IPS-NIHi7 (cell line): Measurements from ENCODE around the gene TFB2M.
"Not testable (repeated sequence)": the region's sequence is repeated elsewhere in the genome, so short reads cannot be mapped to it uniquely, and the experiment has no call there.

Experiments used
- DNase-seq: peaks from one replicate; pipeline ENCODE4 v3.0.0; 2012; ENCODE audit warnings: mixed read lengths; ENCODE audit errors: extremely low spot score

TFB2M gene

GRCh38 chr1:246582301-246583055 is 16.4 kb upstream of the TFB2M start:
- DNase-seq, result no peak

GRCh38 chr1:246580497-246581370 is 14.7 kb upstream of the TFB2M start:
- DNase-seq, result no peak

- DNase-seq, result no peak
Measured at GRCh38 chr1:246579818-246580217, 13.8 kb upstream of the TFB2M start.

- no peak for DNase-seq
Measured at GRCh38 chr1:246577720-246578106, 11.7 kb upstream of the TFB2M start.

GRCh38 chr1:246577082-246577719 is 11.1 kb upstream of the TFB2M start:
- no peak for DNase-seq

- no peak for DNase-seq
Measured at GRCh38 chr1:246576709-246577032, 10.6 kb upstream of the TFB2M start.

- no peak for DNase-seq
Measured at GRCh38 chr1:246573491-246573890, 7.4 kb upstream of the TFB2M start.

GRCh38 chr1:246572785-246573184 is 6.7 kb upstream of the TFB2M start:
- no peak for DNase-seq

- no peak for DNase-seq
Measured at GRCh38 chr1:246571953-246572352, 5.9 kb upstream of the TFB2M start.

GRCh38 chr1:246571309-246571708 is 5.2 kb upstream of the TFB2M start:
- DNase-seq, result not testable (repeated sequence)

- no peak for DNase-seq
Measured at GRCh38 chr1:246569248-246570238, 3.5 kb upstream of the TFB2M start.

- no peak for DNase-seq
Measured at GRCh38 chr1:246567646-246568235, 1.7 kb upstream of the TFB2M start.

- DNase-seq, result no peak
Measured at GRCh38 chr1:246566813-246567645, 968 bp upstream of the TFB2M start.

GRCh38 chr1:246565751-246566127 is 322 bp downstream of the TFB2M start:
- DNase-seq, result peak; percentile 24

- no peak for DNase-seq
Measured at GRCh38 chr1:246564839-246565750, 966 bp downstream of the TFB2M start.

GRCh38 chr1:246560833-246561232 is 5.2 kb downstream of the TFB2M start:
- DNase-seq, result not testable (repeated sequence)

GRCh38 chr1:246559310-246559709 is 6.8 kb downstream of the TFB2M start:
- no peak for DNase-seq

GRCh38 chr1:246558041-246558440 is 8.0 kb downstream of the TFB2M start:
- DNase-seq, result no peak

- no peak for DNase-seq
Measured at GRCh38 chr1:246554201-246554600, 11.9 kb downstream of the TFB2M start.
